Ishikawa (cell line): ENCODE measurements around the gene AK9.

Source experiments
- CEBPB ChIP-seq: IDR thresholded peaks from 2 replicates; pipeline ENCODE4 v1.6.1; 2012
- CREB1 ChIP-seq: IDR thresholded peaks from 2 replicates; pipeline ENCODE4 v1.6.1; 2012; ENCODE audit warnings: low read depth
- EGR1 ChIP-seq: IDR thresholded peaks from 2 replicates; pipeline ENCODE4 v1.6.1; 2012
- EP300 ChIP-seq: IDR thresholded peaks from 2 replicates; pipeline ENCODE4 v1.6.1; 2012; ENCODE audit warnings: borderline replicate concordance
- FOXM1 ChIP-seq: IDR thresholded peaks from 2 replicates; pipeline ENCODE4 v1.6.1; 2012; ENCODE audit warnings: low read depth, borderline replicate concordance
- NFIC ChIP-seq: IDR thresholded peaks from 2 replicates; pipeline ENCODE4 v1.6.1; 2012
- RAD21 ChIP-seq: IDR thresholded peaks from 2 replicates; pipeline ENCODE4 v1.6.1; 2012; ENCODE audit warnings: low read depth
- REST ChIP-seq: IDR thresholded peaks from 2 replicates; pipeline ENCODE4 v1.6.1; 2012; ENCODE audit warnings: low read depth, mild to moderate bottlenecking
- TAF1 ChIP-seq: IDR thresholded peaks from 2 replicates; pipeline ENCODE4 v1.6.1; 2012; ENCODE audit warnings: low read depth, mild to moderate bottlenecking
- TCF12 ChIP-seq: IDR thresholded peaks from 2 replicates; pipeline ENCODE4 v1.6.1; 2012; ENCODE audit warnings: low read depth
- TEAD4 ChIP-seq: IDR thresholded peaks from 2 replicates; pipeline ENCODE4 v1.6.1; 2012
- USF1 ChIP-seq: IDR thresholded peaks from 2 replicates; pipeline ENCODE4 v1.6.1; 2012
- YY1 ChIP-seq: IDR thresholded peaks from 2 replicates; pipeline ENCODE4 v1.6.1; 2012; ENCODE audit warnings: low read depth
- ZBTB7A ChIP-seq: IDR thresholded peaks from 2 replicates; pipeline ENCODE4 v1.6.1; 2012; ENCODE audit warnings: low read depth
- TF ChIP-seq, protein P1 (sequence below): IDR thresholded peaks from 2 replicates; pipeline ENCODE4 v1.6.1; 2012

The AK9 gene

DNA sequence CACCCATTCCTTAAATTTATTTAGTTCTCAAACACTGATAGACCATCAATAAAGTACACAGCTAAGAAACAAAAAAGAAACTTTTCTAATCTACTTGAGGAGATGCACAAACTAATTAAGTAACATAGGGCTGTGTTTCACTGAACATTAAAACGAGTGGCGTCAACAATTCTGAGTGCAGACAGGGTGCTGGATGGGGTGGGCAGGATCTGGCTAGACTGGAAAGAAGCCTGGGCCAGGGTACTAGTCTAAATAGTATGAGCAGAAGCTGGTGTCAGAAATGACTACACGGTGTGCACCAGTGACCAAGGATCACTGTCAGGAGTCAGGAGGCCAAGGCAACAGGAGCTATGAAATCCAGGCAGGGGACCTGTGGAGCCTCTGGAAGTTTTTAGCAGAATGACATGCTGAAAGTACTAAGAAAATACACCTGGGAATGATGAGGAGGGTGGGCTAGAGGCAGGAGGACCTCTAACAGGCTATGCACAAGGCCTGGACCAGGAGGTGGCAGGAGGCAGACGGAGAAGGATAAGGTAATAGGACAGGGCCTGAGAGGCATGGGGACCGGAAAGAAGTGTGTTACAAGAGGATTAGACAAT, 221.3 kb downstream of the AK9 start:
- TF ChIP-seq RAD21: no peak
- no peak for TF ChIP-seq USF1
- TF ChIP-seq, protein P1, sequence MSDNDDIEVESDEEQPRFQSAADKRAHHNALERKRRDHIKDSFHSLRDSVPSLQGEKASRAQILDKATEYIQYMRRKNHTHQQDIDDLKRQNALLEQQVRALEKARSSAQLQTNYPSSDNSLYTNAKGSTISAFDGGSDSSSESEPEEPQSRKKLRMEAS: no peak
- TF ChIP-seq TEAD4: no peak
- TF ChIP-seq EGR1: no peak
- TF ChIP-seq TCF12: no peak
- TF ChIP-seq CREB1: no peak
- TF ChIP-seq YY1: no peak
- TF ChIP-seq TAF1: no peak
- no peak for TF ChIP-seq ZBTB7A
- no peak for TF ChIP-seq REST
- TF ChIP-seq NFIC: no peak
- TF ChIP-seq CEBPB: no peak
- no peak for TF ChIP-seq EP300
- no peak for TF ChIP-seq FOXM1

- no peak for TF ChIP-seq TAF1
- no peak for TF ChIP-seq NFIC
- no peak for TF ChIP-seq TEAD4
- TF ChIP-seq RAD21: no peak
- no peak for TF ChIP-seq ZBTB7A
- TF ChIP-seq FOXM1: no peak
- TF ChIP-seq, protein P1: no peak
- no peak for TF ChIP-seq TCF12
- TF ChIP-seq YY1: no peak
- no peak for TF ChIP-seq CREB1
- TF ChIP-seq USF1: no peak
- no peak for TF ChIP-seq CEBPB
- no peak for TF ChIP-seq EGR1
Observed at GRCh38 chr6:109467696-109468095, 223.3 kb downstream of the AK9 start.

DNA sequence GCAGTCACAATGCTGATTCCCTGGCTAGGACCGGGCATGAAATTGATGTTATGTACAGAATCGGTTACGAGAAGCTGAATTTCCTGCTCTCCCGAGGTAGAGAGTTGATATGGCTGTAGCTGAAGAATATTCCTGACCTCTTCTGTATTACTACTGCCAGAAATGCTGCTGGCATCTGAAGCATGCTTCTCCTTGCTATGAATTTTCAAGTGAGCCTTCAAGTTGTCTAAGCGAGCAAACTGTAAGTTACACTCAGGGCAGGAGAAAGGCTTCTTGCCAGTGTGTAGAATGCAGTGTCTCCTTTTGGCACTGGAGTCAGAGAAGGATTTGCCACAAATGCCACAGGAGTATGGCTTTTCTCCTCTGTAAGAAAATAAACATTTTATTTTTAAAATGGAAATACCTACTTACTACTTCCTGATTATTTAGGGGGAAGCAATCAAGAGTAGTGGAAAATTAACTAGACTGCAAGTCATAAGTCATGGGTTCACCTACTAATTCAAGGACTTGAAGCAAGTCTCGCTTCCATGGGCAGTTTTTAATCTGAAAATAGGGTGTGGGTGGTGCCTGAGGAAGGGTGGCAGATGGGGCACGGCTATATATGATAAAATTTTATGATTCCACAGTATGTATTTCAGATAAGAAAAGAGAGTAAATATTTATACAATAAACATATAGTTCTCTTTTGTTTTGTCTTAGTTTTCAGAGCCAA, 224.6 kb downstream of the AK9 start:
- TF ChIP-seq TAF1 (no peak), EGR1 (no peak), ZBTB7A (no peak), FOXM1 (no peak), CEBPB (no peak), EP300 (no peak), RAD21 (no peak), USF1 (no peak), CREB1 (no peak), NFIC (no peak), REST (no peak), TEAD4 (no peak), YY1 (no peak)
- TF ChIP-seq, protein P1: no peak

DNA sequence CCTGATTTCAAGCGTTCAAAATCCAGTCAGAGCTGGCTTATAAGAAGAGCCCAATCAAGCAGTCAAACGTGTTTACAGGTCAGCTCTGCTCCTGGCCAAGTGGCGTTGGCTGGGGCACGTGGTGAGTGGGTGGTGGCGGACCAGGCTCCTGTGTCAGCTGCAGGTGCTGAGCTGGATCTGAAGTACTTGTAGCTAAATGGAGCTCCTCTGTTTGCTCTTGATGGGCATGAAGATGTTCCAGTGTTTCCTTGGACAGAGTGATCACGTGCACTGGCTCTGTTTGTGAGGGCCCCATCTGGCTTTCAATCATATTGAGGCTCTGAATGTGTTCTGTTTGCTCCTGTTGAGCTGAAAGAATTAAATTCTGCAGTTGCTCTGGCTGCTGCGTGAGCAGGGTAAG, 225.2 kb downstream of the AK9 start:
- TF ChIP-seq NFIC: no peak
- no peak for TF ChIP-seq REST
- TF ChIP-seq TCF12: no peak
- no peak for TF ChIP-seq CEBPB
- TF ChIP-seq EP300: no peak
- TF ChIP-seq, protein P1: no peak
- TF ChIP-seq CREB1: no peak
- no peak for TF ChIP-seq FOXM1
- TF ChIP-seq RAD21: no peak
- no peak for TF ChIP-seq EGR1
- no peak for TF ChIP-seq TEAD4
- TF ChIP-seq USF1: no peak
- TF ChIP-seq TAF1: no peak
- TF ChIP-seq YY1: no peak
- TF ChIP-seq ZBTB7A: no peak
